HUDEP-2 (cell line): Measurements from ENCODE around the gene LRRC32.
"Not testable (repeated sequence)": the region's sequence is repeated elsewhere in the genome, so short reads cannot be mapped to it uniquely, and the experiment has no call there.

Experiments
- DNase-seq, 76 experiments: peaks; one replicate each; lab custom pipeline; 2025; ENCODE audit not compliant: unreplicated experiment in 76 of 76; lab: John Stamatoyannopoulos, UW

The LRRC32 gene

DNA sequence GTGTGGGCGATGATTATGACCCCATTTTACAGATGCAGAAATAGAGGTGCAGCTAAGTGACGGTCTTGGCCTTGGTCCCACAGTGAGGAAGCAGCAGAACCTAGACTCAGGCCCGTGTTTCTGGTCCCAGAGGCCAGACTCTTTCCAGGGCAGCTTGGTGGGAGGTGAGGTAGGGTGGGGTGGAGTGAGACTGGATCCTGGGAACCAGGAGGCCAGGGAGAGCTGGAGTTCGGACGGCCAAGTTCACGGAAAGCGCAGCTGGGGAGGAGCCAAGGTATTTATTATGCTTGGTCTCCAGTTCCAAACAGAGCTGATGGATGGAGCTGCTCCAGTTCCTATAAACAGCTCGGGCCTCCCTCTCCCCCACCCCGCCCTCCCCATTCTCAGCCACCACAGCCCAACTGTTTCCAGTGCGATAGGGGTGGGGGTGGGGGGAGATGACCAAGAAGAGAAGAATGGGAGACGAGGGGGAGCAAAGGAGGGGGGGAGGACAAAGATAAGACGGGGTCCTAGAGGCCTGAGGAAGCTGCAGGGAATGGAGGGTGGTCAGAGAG lies 16.2 kb downstream of the LRRC32 start:
- DNase-seq, result no peak

DNA sequence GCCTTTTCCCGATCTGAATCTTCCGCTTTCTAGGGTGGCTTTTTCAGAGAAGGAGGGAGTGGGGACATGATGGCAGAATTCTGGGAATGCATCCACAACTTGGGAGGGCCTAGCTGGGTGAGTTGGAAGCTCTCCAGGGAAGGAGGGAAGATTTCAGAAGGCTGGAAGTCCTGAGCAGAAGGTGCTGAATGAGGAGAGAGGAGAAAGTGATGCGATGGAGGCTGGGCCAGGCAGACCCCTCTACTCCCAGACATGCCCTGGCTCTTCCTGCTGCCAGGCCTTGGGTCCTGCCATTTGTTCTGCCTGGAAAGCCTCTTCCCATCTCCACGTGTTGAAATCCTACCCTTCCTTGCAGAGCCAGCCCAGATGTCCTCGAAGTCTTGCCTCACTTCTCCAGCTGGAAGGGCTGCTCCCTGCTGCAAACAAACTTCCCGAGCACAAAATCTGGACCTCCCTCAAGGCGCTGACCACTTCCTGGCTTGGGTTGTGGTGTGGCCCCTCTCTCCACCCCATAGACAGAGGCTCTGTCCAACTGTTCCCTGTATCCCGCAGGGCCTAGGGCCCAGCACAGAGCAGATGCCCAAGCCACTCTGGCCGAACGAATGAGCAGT lies 16.8 kb downstream of the LRRC32 start:
- no peak for DNase-seq

DNA sequence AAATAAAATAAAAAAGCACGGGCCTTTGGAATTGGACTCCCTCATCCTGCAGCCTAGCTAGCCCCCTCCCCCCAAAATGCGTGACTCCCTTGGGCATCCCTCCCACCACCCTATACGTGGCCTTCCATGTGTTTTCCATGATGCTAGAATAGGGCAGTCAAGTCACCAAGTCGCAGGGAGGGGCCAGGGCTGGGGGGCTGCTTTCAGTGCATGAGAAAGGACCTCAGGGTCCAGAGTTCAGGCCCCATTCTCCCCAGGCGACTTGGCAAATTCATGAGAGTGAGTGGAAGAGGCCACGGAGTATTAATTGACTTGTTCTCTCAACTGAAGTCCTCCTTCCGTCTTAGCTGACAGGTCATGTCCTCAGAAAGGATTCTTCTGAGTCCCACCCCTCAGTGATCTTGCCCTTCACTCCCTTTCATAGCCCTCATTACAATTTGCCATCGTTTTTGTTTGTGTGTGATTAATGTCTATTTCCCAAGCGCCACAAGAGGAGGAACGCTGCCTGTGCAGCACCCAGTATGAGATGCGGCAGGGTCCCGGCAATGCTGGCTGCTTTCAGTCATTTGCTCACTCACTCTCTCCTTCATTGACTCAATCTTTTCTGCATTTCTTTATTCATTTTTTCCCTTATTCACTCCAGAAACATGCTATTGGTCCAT lies 17.4 kb downstream of the LRRC32 start:
- DNase-seq, result no peak

DNA sequence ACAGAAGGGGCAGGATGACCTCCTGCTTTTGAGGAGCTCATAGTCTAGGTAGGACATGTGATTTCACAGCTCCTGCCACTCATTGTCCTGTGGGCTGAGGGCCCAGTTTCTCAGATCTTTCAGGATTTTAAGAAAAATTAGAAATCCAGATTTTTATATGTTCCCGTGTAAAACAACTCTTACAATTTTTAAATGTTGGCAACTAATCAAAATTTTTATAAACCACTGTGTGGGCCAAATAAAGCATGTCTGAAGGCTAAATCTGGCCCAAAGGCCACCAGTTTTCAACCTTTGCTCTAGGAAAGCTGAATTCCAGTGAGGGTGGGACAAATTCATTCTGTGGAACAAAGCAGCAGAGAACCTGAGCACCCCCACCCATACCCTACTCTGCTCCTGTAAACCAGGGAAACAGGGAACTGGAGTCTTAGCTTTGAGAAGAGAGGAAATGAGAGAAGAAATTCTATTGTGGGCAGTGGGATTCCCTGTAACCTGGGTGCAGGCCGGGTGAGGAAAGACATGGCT lies 20.6 kb downstream of the LRRC32 start:
- DNase-seq, result no peak

DNA sequence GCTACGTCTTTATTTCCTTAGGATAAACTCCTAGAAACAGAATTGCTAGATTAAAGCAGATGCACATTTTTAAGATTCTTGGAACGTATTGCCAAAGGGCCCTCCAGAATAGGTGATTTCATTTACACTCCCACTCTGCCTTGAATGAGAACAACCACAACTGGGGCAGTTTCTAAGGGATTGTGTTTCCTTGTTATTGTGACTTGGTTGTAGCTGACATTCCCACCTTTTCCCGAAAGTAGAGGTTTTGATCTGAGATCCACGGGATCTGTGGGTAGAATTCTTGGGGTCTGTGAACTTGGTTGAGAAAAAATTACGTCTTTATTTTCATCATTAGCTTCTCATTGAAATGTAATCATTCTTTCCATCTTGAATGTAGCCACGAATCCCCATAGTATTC lies 21.5 kb downstream of the LRRC32 start:
- DNase-seq, result no peak

DNA sequence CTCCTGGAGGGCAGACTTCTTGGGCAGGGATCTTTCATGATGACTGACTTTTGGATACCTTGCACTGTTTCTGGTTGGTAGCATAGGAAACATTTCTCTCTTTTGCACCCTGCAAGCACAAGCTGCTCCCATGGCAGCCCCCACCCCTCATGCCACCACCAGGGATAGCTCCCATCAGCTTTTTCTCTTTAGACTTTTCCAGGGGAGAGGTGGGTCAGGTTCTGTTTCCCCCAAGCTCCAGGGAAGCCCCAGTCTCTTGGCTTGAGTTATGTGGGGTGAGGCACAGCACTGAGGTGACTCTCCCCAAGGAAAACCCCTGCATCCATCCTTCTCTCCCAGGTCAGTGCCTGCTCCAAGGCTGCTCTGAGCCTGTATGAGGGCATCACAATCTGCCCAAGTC lies 22.5 kb downstream of the LRRC32 start:
- no peak for DNase-seq

DNA sequence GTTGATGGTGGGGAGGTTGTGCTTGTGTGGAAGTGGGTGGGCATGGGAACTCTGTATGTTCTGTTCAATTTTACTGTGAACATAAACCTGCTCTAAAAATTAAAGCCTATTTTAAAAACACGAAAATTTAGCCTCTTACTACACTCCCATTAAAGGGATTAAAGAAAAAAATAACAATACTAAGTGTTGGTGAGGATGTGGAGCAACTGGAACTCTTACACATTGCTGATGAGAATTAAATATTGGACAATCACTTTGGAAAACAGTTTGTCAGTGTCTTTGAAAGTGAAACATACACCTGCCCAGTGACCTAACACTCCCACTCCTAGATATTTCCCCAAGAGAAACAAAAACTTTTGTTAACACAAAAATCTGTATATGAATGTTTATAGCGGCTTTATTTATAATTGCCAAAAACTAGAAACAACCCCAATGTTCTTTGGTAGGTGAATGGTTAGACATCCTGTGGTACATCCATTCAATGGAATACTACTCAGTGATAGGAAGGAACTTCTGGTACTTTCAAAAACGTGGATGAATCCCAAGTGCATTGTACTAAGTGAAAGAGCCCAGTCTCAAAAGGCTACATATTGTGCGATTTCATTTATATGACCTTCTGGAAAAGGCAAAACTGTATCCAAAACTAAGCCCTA lies 23.5 kb downstream of the LRRC32 start:
- DNase-seq, result no peak

DNA sequence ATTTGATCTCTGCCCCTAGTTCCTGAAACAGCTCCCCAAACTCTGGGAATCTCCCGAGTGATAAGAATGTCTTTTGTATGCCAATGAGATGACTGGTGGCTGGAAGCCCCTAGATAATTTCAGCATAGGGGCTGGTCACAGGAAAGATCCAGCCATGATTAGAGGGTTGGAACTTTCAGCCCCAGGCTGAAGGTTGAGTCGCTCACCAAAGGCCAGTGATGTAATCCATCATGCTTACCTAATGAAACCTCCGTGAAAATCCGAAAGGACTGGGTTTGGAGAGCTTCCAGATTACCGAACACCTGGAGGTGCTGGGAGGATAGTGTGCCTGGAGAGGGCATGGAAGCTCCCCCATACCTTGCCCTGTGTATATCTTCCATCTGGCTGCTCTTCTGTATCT lies 26.0 kb downstream of the LRRC32 start:
- no peak for DNase-seq

DNA sequence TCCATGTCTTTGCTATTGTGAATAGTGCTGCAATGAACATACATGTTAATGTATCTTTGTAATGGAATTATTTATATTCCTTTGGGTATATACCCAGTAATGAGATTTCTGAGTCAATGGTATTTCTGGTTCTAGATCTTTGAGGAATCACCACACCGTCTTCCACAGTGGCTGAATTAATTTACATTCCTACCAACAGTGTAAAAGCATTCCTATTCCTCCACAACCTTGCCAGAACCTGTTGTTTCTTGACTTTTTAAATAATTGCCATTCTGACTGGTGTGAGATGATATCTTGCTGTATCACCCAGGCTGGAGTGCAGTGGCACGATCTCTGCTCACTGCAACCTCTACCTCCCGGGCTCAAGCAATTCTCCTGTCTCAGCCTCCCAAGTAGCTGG lies 26.8 kb downstream of the LRRC32 start:
- not testable (repeated sequence) for DNase-seq

DNA sequence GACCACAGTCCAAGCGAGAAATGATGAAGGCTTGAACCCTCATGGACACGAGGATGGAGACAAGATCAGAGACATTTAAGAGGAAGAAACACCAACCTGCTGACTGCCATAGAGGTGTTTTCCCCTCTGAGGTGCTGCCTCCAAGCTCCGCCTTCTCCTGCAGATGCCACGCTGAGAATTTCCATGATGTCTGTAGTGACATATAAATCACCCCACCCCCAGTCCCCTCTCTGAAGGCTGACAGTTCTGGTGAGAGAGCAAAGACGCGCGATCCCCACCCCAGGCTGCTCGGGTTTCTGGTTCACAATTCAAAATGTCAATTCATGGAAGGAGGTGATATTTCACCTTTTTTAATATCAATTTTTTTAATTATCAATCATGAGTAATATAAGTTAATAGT lies 28.2 kb downstream of the LRRC32 start:
- no peak for DNase-seq

DNA sequence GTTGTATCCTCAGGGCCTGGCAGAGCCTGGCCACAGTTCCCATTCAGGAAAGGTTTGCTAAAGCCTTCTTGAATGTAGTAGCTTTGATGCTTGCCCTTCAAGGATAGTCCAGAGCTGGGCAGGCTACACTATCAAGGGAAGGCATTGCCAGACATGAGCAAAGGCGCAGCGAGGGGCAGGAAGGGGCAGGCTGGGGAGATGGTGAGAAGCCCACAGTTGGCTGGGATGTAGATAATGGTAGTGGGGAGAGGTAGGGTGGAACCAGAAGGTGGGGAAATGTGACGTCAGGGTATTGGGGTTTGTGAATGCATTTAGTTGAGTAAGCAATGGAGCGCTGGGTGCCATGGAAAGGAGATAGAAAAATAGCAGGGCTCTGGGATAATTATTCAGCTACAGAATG lies 28.6 kb downstream of the LRRC32 start:
- DNase-seq, result no peak

DNA sequence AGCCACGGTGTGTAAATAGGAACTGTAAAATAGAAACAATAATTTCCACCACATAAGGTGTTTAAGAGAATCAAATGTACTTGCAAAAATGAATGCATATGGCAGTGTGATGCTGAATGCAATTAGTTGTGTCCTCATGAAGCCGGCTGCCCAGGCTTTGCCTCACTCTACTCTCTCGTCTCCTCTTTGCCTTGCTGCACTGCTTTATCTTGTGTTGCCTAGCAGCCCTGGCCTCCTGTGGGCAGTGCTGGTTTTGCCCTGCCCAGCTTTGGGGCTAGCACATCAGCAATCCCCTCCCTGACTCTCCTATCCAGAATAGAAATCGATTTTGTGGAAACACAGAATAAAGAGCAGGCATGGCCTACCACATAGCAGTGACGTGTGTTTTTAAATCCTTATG lies 30.0 kb downstream of the LRRC32 start:
- DNase-seq, result no peak

DNA sequence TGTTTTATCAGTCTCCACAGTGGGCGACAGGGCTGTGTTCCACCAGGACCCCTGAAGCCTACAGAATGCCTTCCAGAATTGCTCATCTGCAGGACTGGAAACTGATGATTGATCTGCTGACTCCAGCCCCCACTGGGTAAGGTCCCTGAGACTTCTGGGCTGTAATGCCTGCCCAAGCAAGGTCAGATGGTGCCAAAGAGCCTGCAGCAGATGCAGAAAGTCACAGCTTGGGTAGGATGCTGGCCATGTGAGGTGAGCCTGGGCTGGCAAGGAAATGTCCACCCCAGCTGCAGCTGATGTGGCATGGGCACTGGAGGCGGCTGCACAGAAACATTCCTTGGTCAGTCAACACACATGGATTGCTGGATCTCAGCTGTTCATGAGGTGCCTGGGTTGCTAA lies 30.9 kb downstream of the LRRC32 start:
- DNase-seq, result no peak

DNA sequence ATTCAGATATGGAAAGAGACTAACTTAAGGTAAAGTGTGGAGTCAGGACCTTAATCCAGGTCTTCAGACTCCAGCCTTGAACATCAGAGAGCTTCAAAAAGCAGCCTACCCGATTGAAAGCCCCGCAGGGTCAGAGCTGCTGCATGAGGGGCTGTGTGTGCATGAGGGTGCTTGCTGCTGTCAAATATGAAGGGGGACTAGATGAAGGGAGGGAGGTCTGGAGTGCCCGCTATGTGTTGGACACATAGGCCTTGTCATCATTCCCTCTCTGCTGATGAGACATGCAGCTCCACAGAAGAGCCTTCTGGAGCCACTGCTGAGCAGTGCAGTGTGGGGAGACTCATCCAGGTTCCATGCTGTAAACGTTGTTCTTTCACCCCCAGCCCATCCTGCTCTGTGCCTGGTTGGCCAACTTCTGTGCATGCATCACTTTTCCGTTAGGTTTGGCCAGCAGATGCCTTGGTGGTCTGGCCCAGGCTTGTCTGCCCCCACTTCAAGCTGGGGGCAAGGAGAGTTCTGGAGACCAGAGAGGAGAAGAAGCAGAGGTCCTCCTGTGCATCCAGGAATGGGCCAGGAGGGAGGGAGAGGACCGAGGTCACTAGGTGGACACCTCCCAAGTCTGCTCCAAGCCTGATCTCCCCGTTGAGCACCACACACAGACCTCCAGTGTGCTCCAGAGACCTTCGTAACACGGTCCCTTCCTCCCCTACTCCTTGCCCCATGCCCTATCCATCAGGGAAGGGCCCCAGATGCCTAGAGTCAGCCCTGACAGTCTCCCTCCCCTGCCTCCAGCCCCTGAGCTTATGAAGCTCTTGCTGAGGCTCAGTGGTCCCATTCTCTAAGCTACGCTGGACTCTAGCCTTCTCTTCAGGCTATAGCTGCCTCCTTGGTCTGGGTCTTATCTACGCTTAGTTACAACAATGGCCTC lies 32.0 kb downstream of the LRRC32 start:
- DNase-seq, result no peak

DNA sequence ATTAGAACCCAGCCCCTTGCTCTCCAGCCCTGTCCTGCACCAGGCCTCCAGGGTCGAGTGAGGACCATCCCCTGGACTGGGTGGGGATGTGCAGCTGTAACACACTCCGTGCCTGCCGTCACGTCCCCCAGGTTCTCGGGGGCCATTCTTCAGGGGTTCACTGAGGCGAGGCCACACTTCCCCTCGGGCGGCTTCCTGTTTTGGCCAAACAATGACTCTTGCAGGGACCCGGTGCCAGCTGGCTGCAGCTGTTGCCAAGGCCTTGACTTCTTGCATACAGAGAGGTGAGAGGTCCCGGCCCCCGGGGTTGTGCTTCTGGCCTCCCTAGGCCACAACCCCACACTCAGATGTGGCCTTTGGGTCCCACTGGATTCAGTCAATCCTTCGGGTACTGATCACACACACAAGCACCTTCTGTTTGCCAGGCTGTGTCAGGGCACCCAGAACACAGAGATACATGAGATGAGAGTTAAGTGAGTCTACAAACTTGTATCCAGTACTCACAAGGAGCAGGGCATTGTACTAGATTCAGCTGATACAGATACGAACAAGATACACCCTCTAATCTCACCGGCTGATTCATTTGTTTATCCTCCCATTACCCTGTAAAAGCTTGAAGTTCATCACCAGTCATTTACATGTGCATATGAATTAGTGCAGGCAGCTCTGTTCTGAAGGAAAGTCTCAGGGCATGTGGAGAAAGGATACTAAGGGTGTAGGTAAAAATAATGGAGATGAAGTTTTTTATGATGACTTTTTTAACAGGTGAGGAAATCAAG lies 32.9 kb downstream of the LRRC32 start:
- DNase-seq, result no peak

DNA sequence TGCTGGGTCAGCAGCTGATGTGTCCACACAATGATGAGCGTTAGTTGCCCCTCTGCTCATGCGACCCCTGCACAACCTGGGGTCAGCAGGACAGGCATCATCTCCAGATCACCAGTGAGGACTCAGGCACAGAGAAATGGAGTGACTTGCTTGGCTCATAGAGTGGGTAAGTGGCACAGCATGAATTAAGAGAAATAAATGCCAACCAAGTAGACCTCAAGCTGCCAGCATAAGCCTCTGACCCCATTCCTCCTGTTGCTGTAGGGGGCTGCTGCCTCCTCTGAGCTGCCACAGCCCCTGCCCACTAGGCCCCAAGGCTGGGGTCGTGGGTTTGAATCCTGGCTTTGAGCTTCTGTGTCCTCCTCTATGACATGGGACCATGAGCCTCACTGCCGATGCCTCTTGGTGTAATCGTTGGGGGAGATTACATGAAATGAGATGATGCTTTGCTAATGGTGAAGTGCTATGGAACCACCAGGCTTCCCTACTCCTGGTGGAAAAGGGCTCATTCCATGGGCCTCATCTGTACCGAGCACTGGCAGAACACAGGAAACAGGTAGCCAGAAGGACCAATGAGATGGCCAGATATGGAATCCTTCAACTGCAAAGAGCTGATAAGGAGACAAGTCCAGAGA lies 33.6 kb downstream of the LRRC32 start:
- no peak for DNase-seq

DNA sequence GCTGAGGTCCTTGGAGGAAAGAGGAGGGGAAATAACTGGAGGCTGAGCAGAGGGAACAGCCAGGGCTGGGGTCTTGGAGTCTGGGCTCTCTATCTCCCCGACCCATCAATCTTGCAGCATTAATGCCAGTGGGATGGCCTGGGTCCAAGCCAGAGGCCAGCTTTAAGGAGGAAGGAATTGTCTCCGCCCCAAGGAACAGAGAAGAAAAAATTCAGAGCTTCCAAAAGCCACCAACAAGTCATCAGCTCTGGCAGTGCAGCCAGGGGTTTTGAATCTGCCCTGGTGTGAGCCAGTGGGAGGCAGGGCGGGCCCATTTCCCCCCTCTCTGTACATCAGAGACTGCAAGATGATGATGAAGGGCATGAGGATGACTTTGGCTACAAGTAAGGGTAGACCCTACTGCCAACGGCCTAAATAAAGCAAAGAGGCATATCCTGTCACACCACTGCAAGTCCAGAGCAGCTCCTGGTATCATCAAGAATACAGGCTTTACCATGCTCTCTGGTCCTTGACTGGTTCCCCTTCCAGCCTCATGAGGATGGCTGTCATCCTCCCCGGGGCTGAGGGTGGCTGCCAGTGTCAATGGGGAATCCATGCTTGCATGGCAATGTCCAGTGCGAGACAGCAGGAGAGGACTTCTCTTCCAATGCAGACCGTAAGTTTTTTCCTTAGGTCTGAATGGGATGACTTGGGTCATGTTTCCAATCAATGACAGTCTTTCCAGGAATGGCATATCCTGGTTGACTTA lies 34.4 kb downstream of the LRRC32 start:
- DNase-seq, result no peak

DNA sequence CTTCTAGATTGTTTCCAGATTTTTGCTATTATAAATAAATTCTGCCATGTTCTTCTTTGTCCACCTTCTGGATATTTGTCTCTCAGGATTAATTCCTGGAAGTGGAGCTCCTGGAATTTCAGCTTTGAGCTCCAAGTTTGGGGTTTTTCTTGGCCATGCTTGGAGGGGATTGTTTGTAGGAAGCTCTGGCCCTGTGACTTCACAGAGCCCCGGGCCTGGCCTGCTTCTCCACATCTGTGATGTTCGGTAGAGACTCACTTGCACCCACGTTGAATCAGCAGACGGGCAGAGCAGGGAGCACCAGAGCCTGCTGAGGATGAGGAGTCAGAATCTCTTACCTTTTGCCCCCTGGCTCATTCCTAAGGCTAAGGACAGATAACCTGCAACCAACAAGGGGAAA lies 35.7 kb downstream of the LRRC32 start:
- DNase-seq, result no peak

DNA sequence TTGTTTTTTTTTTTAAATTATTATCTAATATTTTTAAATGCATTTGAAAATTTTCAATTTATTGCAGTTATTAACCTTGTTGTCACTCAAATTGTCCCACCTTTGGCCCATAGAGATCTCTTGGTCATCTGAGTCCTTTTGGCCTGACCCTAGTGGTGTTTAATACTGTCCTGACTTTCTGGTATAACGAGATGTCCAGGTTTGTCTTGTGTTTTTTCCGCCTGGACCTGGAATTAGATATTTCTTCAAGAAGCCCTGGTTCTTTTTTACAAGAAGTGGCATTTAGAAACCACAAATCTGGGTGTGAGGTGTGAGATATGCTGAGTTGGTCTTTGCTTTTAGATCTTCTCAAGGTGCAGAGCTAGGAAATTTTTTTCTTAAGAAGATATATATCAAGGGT lies 38.1 kb downstream of the LRRC32 start:
- no peak for DNase-seq
